GM19238 (cell line): Measurements from ENCODE around the gene TTC7B.

ENCODE experiments used
- DNase-seq: peaks from one replicate; pipeline ENCODE4 v3.0.0; 2011; ENCODE audit warnings: low spot score; ENCODE audit not compliant: insufficient read length

Gene TTC7B

DNA sequence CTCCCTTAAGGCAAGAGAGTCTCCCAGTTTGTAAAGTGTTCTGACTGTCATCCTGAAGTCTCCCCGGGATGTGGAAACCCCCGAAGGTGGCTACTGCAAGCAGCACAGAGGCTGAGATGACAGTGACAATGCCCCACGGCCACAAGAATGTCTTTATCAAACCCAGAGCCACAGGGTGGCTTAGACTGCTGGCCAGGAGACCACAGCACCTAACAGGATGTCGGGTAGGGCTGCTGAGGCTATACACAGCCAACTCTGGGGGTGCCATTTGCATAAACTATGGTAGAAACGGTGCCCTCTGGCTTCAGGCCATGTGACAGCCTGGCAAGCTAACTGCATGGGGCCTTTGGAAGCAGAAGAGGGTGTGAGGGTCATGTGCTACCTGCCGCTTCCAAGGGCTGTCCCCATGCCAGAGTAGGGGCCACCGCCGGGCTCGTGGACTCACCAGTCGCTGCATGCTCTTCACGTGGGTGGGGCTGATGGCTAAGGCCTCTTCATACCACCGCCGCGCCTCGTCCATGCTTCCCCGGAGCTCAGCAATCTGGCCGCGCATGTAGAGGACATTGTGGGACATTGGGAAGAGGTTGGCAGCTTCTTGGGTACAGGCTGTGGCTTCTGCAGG, 238.5 kb downstream of the TTC7B start:
- no peak for DNase-seq

DNA sequence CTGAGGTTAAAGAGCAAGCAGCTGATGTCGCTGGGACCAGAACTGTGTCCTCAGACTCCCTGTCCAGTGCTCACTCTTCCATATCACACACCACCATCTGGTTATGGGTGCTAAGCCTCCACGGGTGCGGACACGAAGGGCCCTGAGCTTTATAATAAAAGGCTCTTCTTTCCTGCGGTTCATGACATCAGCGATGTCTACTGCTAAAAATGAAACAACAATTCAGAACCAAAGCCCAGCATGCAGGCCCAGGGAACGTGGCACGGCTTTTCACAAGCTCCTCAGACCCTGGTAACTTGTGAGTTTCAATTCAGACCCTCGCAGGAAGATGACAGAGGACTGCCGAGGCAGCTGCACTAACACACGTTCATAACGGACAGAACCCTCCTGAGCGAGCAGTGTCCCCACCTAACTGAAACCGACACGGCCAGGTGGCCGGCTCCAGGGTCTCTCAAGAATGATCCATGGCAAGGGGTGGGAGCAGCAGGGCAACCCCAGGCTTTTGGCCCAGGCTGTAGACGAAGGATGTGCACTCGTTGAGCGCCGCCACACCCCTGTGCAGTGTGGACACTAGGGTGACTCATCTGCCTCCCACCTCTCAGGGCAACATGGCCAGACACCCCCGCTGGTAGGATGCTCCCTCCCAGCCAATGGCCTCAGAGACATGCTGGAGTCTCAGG, 239.1 kb downstream of the TTC7B start:
- DNase-seq: no peak

DNA sequence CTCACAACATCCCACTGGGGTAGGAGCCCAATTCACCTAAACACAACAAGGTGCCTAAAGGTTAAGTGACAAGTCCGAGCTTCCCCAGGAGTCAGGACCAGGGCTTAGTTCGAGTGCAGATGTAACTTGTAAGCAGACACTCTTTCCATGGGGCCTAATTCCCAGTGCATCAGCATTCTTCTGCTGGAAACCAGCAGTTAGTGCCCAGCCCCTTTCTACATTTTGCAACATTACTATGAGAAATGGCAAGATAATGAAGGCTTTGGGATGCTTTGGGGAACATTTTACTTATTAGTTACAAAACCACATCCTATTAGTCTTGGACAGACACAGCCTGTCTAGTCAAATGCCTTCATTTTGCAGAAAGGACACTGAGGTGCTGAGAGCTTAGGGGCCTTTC, 239.6 kb downstream of the TTC7B start:
- no peak for DNase-seq

DNA sequence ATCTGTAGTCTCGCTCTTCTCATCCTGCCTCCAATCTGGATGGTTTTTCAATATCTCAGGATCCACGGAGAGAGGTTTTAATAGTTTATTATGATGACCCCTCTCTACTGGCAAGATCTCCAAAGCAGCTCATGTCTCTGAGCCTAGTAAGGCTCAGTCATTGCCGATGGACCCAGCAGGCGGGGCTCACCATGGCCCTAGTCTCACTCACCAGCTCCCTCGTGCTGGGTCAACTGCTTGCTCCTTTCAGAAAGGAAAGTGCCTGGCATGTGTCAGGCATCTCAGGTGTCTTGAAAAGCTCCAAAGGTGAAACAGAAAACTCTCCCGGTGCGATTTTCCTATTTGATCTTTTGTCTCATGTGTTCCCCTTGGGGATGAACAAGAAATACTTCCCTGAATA, 240.4 kb downstream of the TTC7B start:
- no peak for DNase-seq

DNA sequence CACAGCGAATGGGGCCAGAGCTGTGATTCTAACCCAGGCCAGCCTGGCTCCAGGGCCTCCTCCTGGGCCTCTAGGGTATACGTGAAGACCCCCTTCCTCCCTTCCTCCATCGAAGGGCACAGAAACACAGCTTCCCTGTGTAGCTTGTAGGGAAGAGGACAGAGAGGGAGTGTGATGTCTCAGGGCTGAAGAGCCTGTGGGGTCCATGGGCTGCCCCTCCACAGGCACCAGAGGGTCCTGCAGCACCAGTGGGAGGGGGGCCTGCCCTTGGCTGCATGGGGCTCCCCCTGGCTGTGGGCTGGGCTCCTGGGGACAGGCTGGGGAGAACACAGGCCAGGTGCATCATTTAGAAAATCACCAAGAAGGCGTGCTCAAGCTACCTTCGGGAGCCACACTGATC, 240.9 kb downstream of the TTC7B start:
- DNase-seq: no peak

DNA sequence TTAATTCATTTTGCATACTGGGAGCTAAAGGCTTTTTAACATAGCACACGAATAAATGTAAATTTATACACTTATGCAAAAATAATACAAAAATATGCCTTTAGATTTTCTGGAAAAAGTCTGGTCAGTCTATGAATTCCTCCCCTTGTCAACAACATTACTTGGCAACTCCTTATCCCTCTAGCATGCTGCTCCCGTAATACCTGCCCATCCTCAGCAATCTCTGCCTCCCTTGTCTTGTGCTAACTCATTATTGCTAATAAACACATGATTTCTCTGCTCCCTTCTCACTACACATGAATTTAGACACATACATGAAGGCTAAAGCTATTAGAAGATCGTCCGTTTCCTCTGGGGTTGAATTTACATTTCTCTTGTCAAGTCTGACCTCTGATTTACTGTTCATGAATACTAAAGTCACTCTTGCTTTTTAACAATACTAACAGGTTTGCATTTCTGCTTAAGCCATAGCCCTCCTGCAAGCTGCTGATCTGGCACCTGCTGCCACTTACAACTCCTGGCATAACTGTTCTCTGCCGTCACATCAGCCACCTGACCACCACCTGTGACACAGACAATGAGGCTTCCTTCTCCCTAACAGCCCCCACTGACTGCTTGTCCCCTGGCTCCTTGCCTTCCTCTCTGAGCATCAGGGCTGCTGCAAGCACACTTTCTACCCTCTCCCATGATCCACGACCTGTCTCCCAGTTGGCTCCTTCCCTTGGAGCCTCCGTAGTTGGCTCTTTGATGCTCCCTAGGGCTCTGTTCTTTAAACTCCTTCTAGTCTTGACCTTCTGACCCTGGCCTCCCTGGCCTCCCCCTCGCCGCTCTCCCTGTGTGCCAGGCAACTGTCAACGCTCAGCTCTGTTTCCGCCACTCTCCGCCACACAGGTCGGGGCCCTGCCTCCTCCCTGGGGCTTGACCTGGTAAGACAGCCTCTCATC, 241.8 kb downstream of the TTC7B start:
- DNase-seq: no peak

DNA sequence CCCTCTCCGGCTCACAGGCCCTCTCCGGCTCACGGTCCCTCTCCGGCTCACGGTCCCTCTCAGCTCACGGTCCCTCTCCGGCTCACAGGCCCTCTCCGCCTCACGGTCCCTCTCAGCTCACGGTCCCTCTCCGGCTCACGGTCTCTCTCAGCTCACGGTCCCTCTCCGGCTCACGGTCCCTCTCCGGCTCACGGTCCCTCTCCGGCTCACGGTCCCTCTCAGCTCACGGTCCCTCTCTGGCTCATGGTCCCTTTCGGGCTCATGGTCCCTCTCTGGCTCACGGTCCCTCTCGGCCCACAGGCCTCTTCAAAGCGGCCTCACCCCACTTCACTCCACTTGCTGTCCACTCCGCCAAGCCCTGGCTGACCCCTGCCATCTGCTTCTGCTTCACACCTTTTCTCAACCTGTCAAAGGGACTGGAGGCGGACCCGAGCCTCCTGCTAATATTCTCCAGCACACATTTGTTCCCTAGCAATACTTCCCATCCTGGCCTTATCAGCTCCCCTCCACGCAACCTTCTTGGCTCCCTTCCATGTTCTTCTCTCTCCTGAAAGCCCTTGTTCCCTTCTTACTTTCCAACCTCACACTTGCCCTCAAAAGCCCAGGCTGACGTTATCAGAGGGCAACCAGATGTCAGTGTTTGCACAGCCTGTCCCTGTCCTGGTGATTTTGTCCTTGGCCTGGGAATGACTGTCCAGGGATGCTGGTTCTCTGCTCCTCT, 242.7 kb downstream of the TTC7B start:
- DNase-seq: no peak

DNA sequence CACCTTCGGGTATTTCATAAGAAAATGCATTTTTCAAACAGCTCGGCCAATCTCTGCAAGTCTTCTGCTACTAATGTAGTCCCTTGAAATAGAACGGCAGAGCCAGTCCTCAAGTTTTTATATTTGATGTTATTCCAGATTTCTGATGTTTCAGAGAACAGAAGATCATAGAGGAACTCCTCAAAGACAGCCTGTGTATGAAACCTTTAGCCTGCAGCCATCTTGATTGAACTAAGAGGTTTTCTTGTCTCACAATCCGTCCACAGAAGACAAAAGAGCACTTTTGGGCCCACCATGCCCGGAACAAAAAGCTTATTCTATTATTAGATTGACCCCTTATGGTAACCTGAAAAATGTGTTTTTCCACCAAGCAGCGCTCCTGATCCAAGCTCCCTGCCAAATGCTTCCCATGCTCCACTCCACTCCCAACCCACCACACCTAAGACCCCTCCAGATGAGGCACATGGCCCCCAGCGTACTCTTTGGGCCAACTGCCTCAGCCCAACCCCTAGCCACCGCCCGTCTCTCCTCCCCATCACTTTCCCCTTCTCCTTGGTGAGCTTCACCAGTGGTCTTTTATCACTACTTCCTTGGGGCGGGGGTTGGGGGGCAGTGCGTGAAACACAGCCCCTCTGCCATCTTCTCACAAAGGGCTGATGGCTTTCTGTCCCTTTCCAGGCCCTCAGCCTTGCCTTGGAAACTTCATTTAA, 243.6 kb downstream of the TTC7B start:
- DNase-seq: no peak

DNA sequence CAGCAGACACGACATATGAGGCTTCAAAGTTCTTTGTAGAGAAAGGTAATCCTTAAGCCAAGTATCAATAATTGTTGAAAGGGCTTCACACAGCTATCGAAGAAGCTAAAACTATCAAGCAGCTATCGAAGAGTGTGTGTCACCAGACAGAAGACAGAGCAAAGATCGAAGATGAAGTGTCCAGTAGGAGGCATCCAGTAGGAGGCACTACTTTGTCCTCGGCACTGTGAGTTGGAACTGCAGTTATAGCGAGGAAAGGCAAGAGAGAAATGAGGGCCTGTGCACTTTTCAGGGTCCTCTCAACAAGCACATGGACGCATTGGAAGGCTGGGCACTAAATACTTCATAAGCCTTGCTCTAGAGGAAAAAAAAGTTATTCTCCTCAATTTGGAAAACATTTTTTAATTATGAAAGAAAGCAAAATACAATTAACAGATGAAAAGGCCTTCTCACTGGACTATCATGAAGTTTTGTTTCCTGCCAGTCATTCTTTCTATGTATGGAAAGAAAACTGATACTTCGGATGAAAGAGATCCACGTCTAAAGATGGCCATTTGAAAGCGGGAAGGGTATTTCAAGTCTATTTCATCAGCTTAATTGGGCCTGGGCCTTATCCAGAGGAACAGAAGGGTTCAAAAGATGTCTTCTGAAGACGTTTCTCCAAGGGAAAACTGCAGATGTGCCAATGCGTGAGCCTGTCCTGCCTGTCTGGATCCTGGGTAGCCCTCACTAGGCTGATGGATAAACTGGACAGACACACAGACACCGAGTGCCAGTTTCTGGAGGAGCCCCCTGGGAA, 244.9 kb downstream of the TTC7B start:
- DNase-seq: no peak

DNA sequence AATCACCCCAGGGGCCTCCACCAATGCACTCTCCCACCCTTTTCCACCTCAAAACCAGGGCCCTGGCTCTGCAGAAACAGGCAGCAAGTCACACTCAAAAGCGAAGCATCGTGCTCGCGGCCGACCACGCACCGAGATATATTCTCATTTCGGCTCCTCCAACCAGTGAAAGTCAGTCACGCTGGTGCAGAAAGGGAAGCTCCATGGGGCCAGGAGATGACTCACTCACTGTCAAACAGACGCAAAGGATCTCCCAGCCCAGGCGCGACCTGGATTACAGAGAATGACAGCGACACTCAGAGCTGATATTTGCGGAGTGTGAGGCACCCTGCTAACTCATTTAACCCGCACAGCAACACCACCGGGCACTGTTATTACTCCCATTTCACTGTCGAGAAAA, 245.8 kb downstream of the TTC7B start:
- no peak for DNase-seq

DNA sequence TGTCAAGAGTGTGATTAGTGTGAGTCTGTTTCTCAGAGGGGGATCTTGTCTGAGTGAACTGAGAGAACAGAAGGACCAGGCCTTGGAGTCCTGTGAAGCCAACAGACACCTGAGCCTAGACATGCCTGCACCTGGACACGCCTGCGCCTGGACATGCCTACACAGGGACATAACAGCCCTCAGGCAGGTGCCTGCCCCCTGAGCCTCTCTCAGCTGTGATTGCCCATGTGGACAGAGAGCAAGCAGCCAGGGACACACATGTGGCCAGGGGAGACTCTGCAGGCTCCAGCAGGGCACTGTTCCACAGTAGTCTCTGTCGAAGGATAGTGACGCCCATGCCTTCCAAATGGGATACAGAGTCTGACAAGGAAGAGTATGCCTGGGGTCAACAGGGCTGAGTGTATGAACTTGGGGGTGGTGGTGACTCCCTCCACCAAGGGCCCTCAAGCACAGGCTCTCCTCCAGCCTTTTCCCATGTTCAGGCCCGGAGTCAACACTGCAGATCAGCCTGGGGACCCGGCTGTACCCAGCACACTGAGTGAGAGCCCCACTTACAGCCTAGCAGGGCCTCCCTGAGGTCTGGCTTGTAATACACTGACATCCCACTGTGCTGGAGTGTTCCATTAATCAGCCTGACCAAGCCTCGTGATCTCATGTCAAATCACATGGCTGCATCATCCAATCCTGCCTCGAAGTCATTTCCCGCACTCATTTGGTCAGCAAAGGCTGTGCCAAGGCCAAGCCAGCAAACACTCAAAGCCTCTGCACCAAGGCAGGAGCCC, 246.4 kb downstream of the TTC7B start:
- DNase-seq: no peak

DNA sequence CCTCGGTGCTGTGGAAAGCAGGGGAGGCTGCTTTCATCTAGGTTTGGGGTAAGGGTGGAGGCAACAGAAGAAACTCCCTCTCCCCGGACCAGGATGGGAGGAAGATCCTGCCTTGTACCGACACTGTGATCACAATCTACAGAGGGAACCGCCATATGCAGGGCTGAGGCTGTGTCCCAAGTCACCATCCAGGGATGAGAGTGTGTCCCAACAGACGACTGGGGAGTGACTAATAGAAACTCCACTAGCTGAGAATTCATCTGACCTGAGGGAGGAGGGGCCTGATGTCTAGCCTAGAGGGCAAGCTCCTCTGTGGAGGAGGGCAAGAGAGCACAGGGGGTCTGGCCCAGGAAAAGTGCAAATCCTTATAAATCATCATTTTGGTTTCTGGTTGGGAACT, 247.0 kb downstream of the TTC7B start:
- DNase-seq: no peak

DNA sequence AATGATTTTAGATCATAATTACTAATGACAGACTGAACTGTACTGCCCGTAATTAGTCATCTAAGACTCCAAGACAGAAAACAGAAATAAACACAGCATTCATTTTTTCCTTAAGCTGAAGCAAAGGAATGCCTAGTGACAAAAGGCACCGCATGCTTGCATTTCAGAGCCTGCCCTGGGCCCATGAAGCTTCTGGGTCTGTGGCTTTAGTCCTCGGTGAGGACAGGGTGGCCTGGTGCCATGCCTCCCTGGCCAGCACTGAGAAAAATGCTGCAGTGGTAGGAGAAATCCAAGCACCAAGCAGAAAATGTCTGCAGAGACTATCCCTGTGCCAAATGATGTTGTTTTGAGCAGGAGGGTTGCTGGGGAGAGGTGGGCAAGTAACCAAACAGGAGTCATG, 247.8 kb downstream of the TTC7B start:
- DNase-seq: no peak

DNA sequence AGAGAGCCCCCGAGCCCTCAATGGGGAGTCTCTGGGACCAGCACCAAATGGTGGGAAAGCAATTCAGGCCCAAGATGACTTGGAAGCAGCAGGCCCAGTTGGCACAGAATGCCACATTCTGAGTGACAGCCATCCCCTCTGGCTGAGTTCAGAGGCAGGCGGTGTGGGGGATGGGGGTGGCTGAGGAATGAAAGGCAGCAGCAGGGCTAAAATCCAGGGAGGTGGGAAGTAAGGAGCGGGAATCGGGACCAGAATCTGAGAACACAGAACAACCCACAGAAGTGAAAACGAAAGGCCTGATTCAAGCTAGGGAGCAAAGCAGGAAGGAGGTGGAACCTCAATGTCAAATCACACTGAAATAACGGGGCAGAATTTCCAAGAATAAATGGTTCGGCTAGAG, 248.2 kb downstream of the TTC7B start:
- no peak for DNase-seq

DNA sequence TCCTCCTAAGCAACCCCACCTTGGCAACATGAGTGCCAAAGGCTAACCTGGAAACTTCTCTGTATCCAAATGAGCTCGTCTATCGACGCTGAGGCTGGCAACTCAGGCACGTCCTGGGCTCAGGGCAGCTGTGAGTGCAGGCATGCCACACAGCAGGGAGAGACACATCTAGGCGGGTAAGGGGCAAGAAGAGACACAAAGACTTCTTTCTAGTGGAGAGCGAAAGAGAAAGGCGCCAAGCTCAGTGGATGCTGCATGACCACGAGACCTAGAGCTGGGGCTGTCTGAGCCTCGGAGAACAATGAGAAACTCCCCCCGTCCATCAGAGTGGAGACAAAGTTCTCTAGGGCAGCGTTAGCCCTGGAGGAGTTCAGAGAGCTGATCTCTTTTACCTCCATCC, 249.0 kb downstream of the TTC7B start:
- DNase-seq: no peak

DNA sequence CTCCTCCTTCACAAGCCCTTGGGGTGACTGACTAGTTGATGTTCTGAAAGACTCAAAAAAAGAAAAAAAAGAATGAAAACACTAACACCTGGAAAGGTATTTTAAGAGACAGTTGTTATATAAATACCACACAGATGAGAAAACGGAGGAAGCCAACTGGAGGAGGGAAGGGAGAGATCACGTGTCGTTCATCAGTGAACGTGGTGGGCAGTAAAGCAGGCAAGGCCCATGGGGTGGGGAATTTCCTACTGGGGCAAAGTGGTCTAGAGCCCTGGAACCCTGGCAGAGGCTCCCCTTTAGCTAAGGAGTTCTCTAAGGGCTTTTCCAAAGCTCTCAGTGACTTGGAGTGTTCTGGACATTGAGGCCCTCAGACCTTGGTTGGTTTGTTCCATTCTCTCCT, 249.7 kb downstream of the TTC7B start:
- no peak for DNase-seq

DNA sequence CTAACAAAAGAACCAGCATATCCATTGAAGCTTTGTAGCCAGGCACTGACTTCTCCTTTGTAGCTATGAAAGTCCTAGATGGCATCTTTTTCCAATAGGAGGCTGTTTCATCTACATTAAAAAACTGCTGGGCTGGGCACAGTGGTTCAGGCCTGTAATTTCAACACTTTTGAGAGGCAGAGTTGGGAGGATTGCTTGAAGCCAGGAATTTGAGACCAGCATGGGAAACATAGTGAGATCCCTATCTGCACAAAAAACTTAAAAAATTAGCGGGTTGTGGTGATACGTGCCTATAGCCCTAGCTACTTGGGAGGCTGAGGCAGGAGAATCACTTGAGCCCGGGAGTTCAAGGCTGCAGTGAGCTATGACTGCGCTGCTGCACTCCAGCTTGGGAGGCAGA, 251.7 kb downstream of the TTC7B start:
- DNase-seq: no peak

DNA sequence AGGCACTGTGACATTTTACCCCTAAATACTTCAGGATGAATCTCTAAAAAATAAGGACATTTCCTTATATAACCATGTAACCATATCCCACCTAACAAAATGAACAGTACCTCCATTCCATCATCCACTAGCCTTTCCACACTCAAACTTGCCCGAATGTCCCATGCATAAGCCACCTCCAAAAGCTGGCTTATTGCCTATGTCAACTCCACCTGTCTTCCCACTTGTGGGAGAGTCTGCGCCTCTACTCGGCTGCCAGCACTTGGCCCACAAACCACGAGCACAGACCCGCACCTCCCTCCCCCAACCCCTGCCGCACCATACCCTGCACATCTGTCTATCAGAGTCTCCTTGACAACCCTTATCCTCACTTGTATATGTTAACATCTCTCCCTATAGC, 253.6 kb downstream of the TTC7B start:
- DNase-seq: no peak

DNA sequence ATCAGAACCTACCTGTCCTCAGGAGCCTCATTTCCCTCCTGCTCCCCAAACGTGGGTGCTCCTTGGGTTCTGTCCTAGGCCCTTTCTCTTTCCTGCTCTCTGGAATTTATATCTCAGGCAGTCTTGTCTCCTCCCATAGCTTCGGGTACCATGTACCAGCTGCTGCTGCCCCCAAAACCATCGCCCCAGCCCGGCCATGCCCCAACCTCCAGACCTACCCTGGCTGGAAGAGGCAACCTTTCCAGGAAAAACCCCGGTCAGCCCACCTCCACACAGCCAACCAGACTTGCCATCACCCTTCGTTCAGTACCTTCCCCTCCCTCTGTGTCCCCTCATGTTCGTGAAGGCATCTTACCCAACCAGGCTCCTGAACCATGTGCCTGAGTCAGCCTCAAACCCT, 254.3 kb downstream of the TTC7B start:
- DNase-seq: no peak

DNA sequence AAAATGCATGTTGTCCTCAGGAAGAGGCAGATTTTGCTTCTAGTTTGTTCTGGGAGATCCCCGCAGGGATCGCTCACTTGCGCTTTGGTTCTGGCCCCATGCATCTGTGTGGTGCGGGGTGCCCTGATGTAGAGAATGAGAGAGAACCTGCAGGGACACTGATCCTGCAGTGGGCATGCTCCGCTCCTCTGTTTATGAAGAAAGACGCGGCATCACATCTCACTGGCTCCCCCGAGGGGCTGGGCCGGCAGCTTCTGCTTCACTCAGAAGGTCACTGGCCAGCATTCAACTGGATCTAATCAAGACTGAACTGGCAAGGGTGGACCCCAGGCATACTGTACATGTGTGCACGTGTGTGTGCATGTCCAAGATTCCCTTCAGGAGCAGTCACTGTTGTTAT, 255.2 kb downstream of the TTC7B start:
- no peak for DNase-seq
